ENCODE measurements around the gene UNC13D.

Gene UNC13D

DNA sequence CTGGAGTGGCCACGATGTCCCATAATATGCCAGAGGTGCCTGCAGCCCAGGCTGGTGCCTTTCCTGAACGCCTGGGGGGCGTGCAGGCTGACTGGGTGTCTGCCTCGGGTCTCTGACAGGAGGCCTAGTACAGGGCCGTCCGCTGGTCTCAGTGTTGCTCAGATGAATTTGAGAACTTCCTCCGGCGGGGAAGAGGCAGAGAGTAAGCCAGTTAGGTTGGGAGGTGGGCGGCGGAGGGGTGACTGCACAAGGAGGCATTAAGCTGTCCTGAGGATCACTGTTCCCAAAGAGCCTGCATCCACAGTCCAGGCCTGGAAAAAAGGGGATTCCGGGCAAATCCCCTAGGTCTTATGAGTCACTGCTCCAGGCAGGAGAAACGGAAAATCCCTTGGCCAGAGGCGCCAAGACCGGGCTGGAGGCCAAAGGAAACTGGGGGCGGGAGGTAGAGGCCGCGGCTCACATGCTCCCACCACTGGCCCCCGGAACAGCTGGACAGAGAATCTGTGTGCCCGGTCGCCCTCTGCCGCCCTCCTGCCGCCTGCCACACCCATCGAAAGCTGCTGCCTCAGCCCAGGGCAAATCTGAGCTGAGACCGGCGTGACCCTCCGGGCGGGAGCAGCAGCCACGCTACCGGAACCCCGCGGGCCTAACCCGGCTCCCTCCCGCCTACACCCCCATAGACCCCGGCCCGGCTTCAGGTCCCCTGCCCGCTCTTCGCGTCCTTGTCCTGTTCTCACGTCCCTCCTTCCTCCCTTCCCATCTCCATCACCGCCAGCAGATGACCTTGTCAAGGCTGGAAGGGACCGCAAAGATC is 32.9 kb upstream of the UNC13D start:
- TF ChIP-seq SIN3A (IDR thresholded peaks at IDR 0.05; ENCODE audit: borderline replicate concordance, insufficient read depth, low read length) (0 out of 2 replicates have a peak, but pooled peaks have one; percentile 92), FOXP2 (optimal IDR thresholded peaks at IDR 0.05; ENCODE audit: borderline replicate concordance, extremely low read depth, extremely low read length, insufficient read depth) (peak; percentile 57), POLR2AphosphoS5 (IDR thresholded peaks at IDR 0.05; ENCODE audit: low read depth, low read length) (peak; percentile 62), TAF1 (IDR thresholded peaks at IDR 0.05; ENCODE audit: borderline replicate concordance, insufficient read depth, low read length) (no peak)
- TF ChIP-seq, protein P1, sequence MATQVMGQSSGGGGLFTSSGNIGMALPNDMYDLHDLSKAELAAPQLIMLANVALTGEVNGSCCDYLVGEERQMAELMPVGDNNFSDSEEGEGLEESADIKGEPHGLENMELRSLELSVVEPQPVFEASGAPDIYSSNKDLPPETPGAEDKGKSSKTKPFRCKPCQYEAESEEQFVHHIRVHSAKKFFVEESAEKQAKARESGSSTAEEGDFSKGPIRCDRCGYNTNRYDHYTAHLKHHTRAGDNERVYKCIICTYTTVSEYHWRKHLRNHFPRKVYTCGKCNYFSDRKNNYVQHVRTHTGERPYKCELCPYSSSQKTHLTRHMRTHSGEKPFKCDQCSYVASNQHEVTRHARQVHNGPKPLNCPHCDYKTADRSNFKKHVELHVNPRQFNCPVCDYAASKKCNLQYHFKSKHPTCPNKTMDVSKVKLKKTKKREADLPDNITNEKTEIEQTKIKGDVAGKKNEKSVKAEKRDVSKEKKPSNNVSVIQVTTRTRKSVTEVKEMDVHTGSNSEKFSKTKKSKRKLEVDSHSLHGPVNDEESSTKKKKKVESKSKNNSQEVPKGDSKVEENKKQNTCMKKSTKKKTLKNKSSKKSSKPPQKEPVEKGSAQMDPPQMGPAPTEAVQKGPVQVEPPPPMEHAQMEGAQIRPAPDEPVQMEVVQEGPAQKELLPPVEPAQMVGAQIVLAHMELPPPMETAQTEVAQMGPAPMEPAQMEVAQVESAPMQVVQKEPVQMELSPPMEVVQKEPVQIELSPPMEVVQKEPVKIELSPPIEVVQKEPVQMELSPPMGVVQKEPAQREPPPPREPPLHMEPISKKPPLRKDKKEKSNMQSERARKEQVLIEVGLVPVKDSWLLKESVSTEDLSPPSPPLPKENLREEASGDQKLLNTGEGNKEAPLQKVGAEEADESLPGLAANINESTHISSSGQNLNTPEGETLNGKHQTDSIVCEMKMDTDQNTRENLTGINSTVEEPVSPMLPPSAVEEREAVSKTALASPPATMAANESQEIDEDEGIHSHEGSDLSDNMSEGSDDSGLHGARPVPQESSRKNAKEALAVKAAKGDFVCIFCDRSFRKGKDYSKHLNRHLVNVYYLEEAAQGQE (IDR thresholded peaks at IDR 0.05; ENCODE audit: insufficient read depth in 1 of 2, low read depth in 2 of 2, low read length in 2 of 2), result peak in 1 of 2 experiments; percentile 69; a peak in 2 of 4 replicates

DNA sequence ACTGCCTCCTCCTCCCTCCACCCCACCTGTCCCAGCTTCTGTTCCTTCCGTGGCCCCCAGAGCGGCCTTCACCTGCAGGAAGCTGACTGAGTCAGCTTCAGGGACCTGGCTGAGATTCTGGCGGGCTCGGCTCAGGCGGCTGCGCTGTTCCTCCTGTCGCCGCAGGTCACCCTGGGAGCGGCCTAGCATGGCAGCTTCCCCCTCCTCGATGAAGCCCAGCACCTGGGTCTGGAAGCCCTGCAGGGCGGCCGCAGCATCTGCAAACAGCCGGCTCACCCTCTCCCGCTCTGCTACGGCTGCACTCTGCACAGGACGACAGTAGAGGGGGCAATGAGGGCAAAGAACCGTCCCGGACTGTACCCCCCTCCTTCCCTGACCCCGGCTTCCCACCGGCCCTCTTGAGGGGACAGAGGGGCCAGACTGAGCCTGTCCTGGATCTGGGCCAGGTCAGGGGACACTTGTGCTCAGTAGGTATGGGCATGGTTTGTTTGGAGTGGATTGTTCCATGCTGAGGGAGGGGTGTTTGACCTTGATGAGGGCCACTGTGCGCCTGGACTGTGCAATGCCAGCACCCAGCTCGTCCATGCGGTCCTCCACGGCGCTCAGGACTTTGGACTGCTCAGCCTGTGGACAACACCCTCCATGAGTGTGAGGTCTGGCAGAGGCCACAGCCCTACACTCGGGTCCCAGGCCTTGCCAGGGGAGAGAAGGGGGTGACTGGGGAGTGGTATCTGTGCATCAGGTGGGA is 32.2 kb upstream of the UNC13D start:
- TF ChIP-seq POLR2AphosphoS5 (IDR thresholded peaks at IDR 0.05; ENCODE audit: low read depth, low read length) (no peak), FOXP2 (optimal IDR thresholded peaks at IDR 0.05; ENCODE audit: borderline replicate concordance, extremely low read depth, extremely low read length, insufficient read depth) (no peak), TAF1 (IDR thresholded peaks at IDR 0.05; ENCODE audit: borderline replicate concordance, insufficient read depth, low read length) (no peak), SIN3A (IDR thresholded peaks at IDR 0.05; ENCODE audit: borderline replicate concordance, insufficient read depth, low read length) (no peak)
- TF ChIP-seq, protein P1 (IDR thresholded peaks at IDR 0.05; ENCODE audit: insufficient read depth in 1 of 2, low read depth in 2 of 2, low read length in 2 of 2), result no peak

DNA sequence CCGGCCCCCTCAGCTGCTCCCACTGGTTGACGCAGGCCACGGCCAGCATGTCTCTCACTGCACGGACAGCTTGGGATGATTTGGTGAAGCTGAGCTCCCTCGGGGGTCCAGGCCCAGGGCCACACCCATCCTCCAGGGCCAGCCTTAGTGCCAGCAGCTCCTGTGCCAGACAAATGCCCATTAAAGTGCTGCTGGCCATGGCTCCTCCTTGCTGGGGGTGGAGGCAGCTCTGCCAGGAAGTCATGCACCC is 31.7 kb upstream of the UNC13D start:
- no peak for TF ChIP-seq POLR2AphosphoS5 (IDR thresholded peaks at IDR 0.05; ENCODE audit: low read depth, low read length)
- no peak for TF ChIP-seq TAF1 (IDR thresholded peaks at IDR 0.05; ENCODE audit: borderline replicate concordance, insufficient read depth, low read length)
- TF ChIP-seq SIN3A (IDR thresholded peaks at IDR 0.05; ENCODE audit: borderline replicate concordance, insufficient read depth, low read length), result no peak
- no peak for TF ChIP-seq FOXP2 (optimal IDR thresholded peaks at IDR 0.05; ENCODE audit: borderline replicate concordance, extremely low read depth, extremely low read length, insufficient read depth)
- TF ChIP-seq, protein P1 (IDR thresholded peaks at IDR 0.05; ENCODE audit: insufficient read depth in 1 of 2, low read depth in 2 of 2, low read length in 2 of 2), result no peak

DNA sequence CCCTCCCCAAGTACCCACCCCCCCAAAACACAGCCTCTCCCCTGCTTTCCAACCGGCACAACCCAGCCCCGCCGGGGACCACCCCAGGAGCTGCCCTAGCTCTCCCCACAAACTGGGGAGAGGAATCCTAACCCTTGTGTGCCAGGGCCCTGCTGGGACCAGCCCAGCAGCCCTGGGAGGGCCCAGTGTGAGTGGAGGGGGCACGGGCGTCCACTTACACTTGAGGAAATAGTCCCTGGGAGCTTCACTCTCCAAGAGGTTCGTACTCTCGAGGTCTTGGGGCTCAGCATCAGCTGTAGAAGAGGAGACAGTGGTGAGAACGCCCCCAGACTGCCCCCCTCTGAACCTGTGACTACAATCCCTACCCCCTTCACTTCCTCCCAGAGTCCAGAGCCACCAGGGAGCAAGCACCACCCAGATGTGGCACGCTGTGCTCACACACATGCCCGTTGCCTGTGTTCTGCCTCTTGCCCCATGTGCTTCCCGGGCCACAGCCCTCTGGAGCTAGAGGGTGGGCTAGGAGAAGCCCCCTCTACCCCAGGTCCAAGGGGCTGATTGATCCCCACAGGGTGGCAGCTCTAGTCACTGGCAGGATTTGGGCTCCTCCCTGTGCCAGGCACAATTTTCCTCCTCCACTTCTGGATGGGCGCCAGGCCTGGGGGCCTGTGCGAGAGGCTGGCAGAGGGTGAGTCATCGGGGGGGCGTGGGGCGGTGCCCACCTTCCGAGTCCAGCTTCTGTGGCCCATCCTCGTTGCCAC is 31.2 kb upstream of the UNC13D start:
- TF ChIP-seq POLR2AphosphoS5 (IDR thresholded peaks at IDR 0.05; ENCODE audit: low read depth, low read length), result no peak
- TF ChIP-seq, protein P1 (IDR thresholded peaks at IDR 0.05; ENCODE audit: insufficient read depth in 1 of 2, low read depth in 2 of 2, low read length in 2 of 2), result no peak
- no peak for TF ChIP-seq SIN3A (IDR thresholded peaks at IDR 0.05; ENCODE audit: borderline replicate concordance, insufficient read depth, low read length)
- TF ChIP-seq TAF1 (IDR thresholded peaks at IDR 0.05; ENCODE audit: borderline replicate concordance, insufficient read depth, low read length), result no peak
- TF ChIP-seq FOXP2 (optimal IDR thresholded peaks at IDR 0.05; ENCODE audit: borderline replicate concordance, extremely low read depth, extremely low read length, insufficient read depth), result no peak

All from PFSK-1 (cell line).